ENCODE results near the gene CLECL1. TPM values are rescaled to one million over a fixed set of nuclear protein-coding genes. Genes with fewer than 3 reads are reported as not detected.

The CLECL1 gene
- total and polyA plus RNA-seq, 2 experiments from 2014 or later, result not detected

GRCh38 chr12:9727813-9728212 lies 5.1 kb downstream of the CLECL1 start:
- Histone ChIP-seq H3K27me3 (ENCODE audit: insufficient read depth) (no peaks in the 10 kb centered on the region), H3K4me2 (no peak overlapping the region), H3K79me2 (replicated peaks; ENCODE audit: insufficient read depth) (no peaks in the 10 kb centered on the region), H3K4me3 (no peak overlapping the region), H3K4me1 (ENCODE audit: insufficient read depth) (no peaks in the 10 kb centered on the region), H4K20me1 (replicated peaks; ENCODE audit: insufficient read depth) (no peaks in the 10 kb centered on the region), H2AFZ (no peak overlapping the region), H3K9me2 (ENCODE audit: insufficient read depth) (no peaks in the 10 kb centered on the region), H3K36me3 (ENCODE audit: insufficient read depth) (no peaks in the 10 kb centered on the region), H3K27ac (ENCODE audit: low read depth) (no peak overlapping the region), H3F3A (replicated peaks; ENCODE audit: low read depth) (no peaks in the 10 kb centered on the region)
- Mint-ChIP-seq H3K27ac (no peak overlapping the region), H3K9me3 (no peaks in the 10 kb centered on the region), H3K4me3 (no peak overlapping the region), H3K27me3 (ENCODE audit: insufficient read depth, low read depth, poor library complexity) (peaks cover 4% of the 10 kb centered on the region), H3K4me1 (no peaks in the 10 kb centered on the region; the same call in 2 of the 3 replicates), H3K36me3 (ENCODE audit: low read depth) (no peaks in the 10 kb centered on the region)
- ATAC-seq, result no peak
- no peak for DNase-seq (ENCODE audit: low spot score)
- TF ChIP-seq ZNF114 (CRISPR knock-in tag; IDR thresholded peaks at IDR 0.05), result no peak
- no peak for TF ChIP-seq ZNF331 (CRISPR knock-in tag; IDR thresholded peaks at IDR 0.05; ENCODE audit: low read depth)
- no peak for TF ChIP-seq POLR2AphosphoS5 (IDR thresholded peaks at IDR 0.05; ENCODE audit: low read depth)
- TF ChIP-seq, protein P1, sequence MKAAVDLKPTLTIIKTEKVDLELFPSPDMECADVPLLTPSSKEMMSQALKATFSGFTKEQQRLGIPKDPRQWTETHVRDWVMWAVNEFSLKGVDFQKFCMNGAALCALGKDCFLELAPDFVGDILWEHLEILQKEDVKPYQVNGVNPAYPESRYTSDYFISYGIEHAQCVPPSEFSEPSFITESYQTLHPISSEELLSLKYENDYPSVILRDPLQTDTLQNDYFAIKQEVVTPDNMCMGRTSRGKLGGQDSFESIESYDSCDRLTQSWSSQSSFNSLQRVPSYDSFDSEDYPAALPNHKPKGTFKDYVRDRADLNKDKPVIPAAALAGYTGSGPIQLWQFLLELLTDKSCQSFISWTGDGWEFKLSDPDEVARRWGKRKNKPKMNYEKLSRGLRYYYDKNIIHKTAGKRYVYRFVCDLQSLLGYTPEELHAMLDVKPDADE (IDR thresholded peaks at IDR 0.05), result no peak
- TF ChIP-seq JUNB (IDR thresholded peaks at IDR 0.05; ENCODE audit: unreplicated experiment), result no peak
- TF ChIP-seq EZH2 (IDR thresholded peaks at IDR 0.05; ENCODE audit: low read depth, unreplicated experiment), result no peak
- TF ChIP-seq CREB1 (CRISPR knock-in tag; IDR thresholded peaks at IDR 0.05; ENCODE audit: low read depth), result no peak
- TF ChIP-seq, protein P2, sequence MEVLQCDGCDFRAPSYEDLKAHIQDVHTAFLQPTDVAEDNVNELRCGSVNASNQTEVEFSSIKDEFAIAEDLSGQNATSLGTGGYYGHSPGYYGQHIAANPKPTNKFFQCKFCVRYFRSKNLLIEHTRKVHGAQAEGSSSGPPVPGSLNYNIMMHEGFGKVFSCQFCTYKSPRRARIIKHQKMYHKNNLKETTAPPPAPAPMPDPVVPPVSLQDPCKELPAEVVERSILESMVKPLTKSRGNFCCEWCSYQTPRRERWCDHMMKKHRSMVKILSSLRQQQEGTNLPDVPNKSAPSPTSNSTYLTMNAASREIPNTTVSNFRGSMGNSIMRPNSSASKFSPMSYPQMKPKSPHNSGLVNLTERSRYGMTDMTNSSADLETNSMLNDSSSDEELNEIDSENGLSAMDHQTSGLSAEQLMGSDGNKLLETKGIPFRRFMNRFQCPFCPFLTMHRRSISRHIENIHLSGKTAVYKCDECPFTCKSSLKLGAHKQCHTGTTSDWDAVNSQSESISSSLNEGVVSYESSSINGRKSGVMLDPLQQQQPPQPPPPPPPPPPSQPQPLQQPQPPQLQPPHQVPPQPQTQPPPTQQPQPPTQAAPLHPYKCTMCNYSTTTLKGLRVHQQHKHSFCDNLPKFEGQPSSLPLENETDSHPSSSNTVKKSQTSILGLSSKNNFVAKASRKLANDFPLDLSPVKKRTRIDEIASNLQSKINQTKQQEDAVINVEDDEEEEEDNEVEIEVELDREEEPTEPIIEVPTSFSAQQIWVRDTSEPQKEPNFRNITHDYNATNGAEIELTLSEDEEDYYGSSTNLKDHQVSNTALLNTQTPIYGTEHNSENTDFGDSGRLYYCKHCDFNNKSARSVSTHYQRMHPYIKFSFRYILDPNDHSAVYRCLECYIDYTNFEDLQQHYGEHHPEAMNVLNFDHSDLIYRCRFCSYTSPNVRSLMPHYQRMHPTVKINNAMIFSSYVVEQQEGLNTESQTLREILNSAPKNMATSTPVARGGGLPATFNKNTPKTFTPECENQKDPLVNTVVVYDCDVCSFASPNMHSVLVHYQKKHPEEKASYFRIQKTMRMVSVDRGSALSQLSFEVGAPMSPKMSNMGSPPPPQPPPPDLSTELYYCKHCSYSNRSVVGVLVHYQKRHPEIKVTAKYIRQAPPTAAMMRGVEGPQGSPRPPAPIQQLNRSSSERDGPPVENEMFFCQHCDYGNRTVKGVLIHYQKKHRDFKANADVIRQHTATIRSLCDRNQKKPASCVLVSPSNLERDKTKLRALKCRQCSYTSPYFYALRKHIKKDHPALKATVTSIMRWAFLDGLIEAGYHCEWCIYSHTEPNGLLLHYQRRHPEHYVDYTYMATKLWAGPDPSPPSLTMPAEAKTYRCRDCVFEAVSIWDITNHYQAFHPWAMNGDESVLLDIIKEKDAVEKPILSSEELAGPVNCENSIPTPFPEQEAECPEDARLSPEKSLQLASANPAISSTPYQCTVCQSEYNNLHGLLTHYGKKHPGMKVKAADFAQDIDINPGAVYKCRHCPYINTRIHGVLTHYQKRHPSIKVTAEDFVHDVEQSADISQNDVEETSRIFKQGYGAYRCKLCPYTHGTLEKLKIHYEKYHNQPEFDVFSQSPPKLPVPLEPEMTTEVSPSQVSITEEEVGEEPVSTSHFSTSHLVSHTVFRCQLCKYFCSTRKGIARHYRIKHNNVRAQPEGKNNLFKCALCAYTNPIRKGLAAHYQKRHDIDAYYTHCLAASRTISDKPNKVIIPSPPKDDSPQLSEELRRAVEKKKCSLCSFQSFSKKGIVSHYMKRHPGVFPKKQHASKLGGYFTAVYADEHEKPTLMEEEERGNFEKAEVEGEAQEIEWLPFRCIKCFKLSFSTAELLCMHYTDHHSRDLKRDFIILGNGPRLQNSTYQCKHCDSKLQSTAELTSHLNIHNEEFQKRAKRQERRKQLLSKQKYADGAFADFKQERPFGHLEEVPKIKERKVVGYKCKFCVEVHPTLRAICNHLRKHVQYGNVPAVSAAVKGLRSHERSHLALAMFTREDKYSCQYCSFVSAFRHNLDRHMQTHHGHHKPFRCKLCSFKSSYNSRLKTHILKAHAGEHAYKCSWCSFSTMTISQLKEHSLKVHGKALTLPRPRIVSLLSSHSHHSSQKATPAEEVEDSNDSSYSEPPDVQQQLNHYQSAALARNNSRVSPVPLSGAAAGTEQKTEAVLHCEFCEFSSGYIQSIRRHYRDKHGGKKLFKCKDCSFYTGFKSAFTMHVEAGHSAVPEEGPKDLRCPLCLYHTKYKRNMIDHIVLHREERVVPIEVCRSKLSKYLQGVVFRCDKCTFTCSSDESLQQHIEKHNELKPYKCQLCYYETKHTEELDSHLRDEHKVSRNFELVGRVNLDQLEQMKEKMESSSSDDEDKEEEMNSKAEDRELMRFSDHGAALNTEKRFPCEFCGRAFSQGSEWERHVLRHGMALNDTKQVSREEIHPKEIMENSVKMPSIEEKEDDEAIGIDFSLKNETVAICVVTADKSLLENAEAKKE (CRISPR knock-in tag; IDR thresholded peaks at IDR 0.05), result no peak
- no peak for TF ChIP-seq CTCF (conservative IDR thresholded peaks at IDR 0.05; ENCODE audit: low read depth in 2 of 2)

Measured in GM23338 (cell line).